CD4-positive, alpha-beta T cell treated with Interleukin-6 at 100 ng/mL for 8 hours (primary cell): ENCODE data around the gene PPP1R3G.

ENCODE experiments used
- DNase-seq: peaks from one replicate; pipeline ENCODE4 v3.0.0-alpha.2; 2020; ENCODE audit warnings: mixed read lengths, low spot score

PPP1R3G gene

DNA sequence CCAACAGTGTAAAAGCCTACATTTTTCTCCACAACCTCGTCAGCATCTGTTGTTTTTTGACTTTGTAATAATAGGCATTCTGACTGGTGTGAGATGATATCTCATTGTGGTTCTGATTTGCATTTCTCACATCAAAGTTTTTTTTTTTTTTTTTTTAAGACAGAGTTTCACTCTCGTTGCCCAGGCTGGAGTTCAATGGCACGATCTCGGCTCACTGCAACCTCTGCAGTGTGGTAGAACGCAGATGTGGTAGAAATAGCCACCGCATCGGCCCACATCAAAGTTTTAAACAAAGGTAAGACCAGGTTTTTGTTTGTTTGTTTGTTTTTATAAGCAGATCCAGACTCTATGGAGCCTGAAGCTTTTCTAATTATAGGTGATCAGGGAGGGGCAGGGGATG, 12.7 kb upstream of the PPP1R3G start:
- DNase-seq = no peak

DNA sequence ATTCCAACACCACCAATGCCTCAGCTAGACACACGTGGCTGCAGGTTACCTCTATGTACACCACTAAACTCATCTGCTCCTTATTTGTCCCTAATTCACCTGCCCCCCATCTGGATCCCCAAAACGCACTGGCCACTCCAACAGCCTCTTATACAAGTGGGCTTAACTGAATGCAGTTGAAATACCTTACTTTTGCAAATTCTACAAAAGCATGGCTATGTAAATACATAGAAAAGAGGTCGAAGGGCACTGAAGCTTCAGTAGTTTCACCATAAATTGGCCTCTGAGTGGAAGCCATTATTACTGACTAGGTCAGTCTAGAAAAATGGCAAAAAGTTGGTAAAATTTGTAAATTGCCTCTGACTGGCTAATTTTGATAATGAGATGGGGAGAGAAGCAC, 11.1 kb upstream of the PPP1R3G start:
- no peak for DNase-seq

DNA sequence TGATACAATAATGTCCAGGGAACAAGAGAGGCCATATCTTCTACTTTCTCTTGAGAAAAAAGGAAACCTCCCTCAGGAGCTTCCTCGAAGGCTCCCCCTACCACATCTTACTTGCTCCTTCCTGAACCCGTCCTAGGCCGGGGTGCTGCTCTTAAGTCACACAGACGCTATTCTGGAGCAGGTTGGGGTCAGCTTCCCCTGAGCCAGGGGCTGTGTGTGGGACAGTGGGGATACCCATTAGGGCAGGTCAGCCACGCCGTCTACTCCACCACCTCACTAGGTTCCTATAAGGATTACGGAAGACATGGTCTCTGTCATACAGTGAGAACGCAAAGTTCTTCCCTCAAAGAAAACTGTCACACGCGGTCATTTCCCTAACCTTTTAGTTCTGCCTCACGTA, 8.2 kb upstream of the PPP1R3G start:
- no peak for DNase-seq

DNA sequence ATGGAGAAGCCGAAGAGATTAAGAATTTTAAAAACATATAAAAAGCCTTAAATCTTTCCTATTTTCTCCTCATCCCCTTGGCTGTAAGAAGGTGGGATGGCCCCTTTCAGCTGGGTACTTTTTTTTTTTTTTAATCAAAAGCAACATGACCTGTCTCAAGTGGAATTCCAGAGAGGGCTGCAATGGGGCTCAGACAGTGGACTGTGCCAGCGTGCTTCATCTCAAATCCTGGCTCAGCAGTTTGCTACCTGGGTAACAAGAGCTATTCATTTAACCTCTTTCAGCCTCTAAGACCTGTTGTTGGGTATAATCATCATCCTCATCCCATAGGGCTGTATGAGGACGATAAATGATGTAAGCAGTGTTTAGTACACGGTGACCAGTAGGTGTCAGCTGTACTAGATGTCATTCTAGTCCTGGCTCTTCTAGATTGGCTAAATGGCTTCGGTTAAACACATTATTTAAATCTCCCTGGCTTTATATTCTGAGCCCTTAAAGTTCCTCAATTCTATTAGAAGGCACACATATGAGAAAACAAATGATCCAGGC, 6.9 kb upstream of the PPP1R3G start:
- DNase-seq = no peak

DNA sequence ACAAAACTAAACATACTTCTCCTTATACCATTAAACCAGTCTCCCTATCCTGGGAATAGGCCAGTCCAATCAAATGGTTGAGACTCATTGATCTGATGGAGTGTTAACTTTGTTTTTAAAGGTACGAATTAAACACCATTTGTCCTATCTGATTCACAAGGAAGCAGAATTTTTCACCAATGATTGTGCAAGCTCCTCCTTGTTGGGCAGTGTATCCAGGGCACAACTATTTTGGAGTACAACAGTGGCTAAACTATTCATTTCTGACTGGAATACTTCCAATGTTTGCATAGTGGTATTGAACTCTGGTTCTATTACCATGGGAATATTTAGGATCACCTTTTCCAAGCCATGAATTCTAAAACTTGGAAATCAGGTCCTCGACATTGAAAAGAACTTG, 5.4 kb upstream of the PPP1R3G start:
- no peak for DNase-seq

DNA sequence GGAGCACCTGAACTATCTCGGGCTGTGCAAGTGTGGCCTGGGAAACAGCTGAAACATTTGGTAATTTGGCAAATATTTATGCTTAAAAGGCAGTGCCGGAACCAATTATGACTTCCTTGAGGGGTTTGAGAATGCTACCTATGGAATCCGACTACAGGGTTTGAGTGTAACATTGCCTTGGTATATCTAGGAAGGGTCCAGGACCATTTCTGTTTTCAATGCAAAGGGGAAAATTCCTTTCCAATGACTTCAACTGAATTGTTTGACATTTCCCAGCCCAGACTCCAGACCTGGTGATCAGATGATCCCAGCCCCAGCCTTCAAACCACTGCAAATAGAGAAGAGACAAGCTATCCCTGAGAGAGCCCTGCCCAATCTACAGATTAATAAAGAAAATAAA, 4.6 kb upstream of the PPP1R3G start:
- DNase-seq = no peak

DNA sequence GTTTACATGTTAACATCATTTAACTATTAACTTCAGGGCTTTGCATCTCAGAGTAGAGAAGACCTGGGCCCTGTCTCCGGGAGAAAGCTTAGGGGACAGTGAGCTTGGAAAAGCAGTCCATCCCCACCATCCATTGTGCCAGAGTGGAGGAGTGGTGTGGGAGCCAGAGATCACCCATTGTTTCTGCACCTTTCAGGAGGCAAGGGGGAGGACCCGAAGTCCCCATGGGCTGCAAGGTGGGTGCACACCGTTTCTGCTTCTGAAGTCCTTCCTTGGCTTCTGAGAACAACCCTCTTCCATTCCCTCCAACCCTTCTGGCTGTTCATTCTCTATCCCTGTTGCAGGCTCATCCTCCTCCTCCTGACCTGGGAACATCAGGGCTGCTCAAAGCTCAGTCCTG, 4.0 kb upstream of the PPP1R3G start:
- DNase-seq = no peak

DNA sequence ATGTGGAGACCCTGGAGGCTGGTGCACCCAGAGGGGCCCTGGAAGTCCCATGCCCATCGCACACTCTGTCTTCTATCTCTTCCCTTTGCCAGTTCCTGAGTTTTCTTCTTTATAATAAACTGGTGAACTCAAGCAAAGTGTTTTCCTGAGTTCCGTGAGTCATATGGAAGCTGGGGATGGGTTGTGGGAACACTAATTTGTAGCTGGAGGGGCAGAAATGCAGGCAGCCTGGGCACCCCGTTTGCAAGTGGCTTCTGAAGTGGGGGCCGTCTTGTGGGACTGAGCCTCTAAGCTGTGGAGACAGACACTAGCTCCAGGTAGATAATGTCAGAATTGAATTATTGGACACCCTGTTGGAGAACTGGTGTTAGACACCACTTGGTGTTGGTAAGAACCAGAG, 3.2 kb upstream of the PPP1R3G start:
- DNase-seq = no peak

DNA sequence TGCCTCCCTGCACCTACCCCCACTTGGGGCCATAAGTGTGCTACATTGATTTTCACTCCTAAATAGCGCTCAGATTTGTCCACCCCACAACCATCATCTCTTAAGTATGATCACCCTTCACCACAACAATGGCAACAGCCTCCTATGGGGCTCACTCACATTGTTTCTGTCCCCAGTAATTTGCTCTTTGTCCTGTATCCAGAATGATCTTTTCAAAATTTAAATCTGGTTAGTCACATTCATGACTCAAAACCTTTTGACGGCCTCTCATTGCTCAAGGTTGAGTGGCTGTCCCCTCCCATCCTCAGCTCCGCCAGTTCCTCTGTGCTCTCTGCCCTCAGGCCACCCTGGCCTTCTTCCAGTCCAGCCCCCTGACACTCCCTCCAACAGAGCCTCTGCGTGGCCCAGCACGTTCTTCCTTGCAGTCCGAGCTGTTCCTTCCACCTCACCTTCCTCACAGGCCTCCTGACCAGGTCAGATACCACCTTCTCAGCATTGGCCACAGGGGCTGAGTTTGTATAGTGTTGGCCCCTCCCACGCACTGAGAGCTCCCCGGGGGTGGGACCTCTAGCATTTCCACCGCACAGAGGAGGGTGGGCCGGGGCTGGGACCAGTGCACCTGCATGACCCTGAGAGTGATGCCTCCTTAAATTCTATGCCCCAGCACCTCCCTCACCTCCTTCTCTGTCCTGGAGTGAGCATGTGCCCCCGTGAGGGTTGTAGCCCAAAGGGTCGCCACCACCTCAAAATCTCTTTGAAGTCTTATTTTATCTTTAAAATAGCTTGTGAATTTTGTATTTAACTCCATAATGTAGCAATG, 2.4 kb upstream of the PPP1R3G start:
- DNase-seq = no peak

DNA sequence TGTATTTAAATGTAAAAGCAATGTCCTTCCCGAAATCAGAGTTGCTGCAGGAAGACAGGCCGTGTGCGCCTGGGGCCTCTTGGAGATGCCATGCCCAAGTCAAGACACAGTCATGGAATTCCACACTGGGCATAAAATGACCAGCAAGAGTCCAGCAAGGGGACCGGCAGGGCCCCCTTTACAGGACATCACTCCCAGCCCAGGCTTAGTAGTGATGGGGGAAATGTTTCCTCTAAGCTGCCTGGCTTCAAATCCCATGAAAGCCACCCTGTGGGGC, 1.9 kb upstream of the PPP1R3G start:
- DNase-seq = no peak

DNA sequence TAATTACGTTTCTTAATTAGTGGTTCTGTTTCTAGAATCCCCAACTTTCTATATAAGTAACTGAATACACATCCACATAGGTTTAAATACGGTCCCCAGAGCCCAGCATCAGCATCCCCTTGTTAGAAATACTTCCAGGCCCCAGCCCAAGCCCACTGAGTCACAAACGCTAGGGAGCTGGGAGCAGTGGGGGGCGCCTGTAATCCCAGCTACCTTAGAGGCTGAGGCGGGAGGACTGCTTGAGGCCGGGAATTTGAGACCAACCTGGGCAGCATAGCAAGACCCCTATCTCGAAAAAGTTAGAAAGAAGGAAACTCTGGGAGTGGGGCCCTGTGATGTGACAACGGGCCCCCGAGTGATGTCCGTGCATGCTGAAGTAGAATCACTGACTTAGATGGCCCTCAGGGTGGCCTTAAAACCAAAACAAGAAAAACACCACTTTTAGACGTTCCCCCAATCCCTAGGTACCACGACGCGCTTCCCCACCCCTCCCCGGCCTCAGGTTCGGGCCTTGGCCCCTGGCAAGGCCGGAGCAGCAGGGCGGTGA, 1.3 kb upstream of the PPP1R3G start:
- no peak for DNase-seq

DNA sequence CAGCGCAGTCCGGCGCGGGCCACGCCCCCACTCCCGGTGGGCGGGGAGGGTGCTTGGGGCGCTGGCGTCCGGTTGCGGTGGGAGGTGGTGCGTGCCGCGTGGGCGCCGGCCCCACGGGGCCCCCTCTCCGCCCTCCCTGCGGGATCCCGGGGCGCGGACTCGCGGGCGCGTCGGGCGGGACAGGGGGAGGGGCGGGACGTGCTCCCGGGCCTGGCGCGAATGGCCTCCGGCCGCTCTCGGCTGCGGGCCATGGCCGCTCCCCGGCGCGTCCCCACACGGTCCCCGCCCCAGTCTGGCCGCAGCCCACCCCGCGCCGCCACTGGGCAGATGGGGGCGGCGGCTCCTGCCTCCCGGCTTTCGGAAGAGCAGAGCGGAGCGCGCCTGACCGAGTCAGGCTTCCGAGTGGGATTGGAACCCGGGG, 771 bp upstream of the PPP1R3G start:
- no peak for DNase-seq

DNA sequence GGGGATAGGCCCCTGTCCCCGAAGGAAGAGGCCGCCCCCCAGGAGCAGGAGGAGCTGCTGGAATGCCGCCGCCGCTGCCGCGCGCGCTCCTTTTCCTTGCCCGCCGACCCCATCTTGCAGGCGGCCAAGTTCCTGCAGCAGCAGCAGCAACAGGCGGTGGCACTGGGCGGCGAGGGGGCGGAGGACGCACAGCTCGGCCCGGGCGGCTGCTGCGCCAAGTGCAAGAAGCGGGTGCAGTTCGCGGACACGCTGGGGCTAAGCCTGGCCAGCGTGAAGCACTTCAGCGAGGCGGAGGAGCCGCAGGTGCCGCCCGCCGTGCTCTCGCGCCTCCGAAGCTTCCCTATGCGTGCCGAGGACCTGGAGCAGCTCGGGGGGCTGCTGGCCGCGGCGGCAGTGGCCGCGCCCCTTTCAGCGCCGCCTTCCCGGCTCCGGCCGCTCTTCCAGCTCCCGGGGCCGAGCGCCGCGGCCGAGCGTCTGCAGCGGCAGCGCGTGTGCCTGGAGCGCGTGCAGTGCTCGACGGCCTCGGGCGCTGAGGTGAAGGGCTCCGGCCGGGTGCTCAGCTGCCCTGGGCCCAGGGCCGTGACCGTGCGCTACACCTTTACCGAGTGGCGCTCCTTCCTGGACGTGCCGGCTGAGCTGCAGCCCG, 630 bp downstream of the PPP1R3G start:
- DNase-seq = no peak

DNA sequence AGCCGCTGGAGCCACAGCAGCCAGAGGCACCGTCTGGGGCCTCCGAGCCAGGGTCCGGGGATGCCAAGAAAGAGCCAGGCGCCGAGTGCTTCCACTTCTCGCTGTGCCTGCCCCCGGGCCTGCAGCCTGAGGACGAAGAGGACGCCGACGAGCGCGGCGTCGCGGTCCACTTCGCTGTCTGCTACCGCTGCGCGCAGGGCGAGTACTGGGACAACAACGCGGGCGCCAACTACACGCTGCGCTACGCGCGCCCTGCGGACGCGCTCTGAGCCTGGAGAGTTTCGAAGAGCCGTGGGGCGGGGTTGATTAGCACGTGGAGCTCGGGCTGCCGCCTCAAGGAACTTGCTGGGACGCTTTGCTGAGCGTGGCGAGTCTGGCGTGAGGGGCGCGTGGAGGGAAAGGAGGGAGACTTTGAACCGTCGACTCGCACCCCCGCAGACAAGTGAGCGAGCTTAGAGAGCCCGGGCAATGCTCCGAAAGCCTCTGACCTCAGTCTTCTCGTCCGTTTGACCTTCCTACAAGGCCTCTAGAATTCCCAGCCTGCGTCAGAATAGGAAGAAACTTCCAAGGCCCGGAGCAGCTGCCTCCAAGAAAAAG, 1.3 kb downstream of the PPP1R3G start:
- DNase-seq = no peak

DNA sequence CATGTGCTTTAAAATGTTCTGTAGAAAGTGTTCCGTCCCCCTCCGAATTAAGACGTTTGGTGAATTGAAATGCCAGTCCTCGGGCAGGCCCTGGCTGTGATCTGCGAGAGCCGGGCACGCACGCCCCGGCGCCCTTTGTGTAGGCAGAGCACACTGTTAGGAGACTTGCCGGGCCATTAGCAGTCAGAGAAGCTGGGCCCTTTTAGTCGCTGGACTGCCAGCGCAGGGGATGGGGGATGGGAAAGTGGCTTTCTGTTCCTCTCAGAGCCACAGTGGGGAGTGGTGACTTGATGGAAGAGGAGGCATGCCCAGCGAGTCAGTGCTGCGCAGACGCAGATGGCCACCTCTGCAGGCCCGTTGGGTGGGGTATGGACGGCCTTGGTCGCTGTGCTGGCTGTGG, 2.2 kb downstream of the PPP1R3G start:
- DNase-seq = no peak

DNA sequence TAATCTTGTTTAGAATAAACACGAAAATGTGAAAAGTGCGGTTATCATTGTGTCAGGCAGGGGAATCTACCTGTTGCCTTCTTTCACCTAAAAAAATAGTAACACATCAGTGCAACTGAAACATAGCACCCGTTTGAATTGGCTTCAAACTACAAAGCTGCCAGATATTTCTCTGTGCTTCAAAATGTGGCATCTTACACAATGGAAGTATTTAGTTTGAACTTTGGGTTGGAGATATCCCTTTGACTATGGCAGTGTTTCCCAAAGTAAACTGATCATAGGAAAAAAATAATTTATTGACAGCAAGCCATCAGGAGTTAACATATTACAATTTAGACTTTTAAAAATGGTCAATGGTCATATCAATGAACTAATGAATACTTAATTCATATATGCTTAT, 3.6 kb downstream of the PPP1R3G start:
- DNase-seq = no peak

DNA sequence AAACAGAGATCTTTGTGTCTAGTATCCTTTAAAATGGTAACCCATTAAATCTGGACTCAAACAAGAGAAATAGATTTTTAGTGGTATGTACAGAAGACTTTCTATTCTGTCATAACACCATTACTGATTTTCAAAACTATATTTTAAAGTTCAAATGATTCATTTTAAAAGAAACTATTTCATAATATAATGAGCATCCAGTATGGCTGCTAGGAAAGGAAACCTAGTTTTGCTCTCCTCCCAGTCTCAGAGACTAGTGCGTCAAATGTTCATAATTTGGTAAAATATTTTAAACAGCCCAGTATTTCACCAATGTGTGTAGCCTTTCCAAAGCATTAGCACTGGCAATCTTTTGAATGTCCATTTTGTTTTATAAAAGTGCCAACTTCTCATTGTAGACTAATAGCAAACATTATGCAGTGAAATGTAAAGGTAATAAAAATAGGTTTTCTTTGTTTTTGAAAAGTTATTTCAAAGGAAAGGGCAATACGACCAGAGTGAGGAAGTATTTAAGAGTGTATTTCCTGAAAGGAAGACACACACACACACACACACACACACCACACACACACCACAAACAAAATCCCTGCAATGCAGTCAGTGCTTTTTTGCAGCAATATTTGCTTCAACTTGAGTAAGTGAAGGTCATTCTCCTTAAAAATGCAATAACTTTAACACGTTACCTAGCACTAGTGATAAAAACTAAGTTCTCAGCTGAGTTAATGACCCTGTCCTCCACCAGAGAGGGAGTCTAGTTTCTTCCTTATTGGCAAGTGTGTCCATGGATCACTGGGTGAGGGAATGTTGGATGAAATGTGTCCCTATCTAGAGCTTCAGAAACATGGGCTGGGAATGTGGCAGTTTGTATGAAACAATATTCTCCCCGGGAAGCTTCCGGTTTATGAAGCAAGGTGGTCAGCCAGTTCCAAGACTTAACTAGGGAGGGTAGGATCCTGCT, 4.6 kb downstream of the PPP1R3G start:
- DNase-seq = no peak

DNA sequence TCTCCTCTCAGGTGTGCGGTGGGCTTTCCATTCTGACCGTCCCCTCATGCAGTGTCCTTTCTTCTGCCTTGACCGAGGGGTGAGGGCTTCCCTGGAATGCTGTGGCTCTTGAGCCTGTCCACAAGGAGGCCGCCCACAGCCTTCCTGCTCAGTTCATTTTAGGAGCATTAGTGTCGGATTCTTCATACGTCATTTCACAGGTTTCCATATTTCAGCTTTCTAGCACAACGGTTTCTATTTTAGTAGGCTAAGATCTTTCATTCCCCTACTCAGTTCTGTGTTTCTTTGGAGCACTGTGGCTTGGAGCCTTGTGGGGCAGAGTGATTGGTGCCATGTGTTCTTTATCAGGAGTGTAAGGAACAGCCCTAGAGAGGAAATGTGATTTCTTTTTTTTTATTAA, 5.5 kb downstream of the PPP1R3G start:
- DNase-seq = no peak

DNA sequence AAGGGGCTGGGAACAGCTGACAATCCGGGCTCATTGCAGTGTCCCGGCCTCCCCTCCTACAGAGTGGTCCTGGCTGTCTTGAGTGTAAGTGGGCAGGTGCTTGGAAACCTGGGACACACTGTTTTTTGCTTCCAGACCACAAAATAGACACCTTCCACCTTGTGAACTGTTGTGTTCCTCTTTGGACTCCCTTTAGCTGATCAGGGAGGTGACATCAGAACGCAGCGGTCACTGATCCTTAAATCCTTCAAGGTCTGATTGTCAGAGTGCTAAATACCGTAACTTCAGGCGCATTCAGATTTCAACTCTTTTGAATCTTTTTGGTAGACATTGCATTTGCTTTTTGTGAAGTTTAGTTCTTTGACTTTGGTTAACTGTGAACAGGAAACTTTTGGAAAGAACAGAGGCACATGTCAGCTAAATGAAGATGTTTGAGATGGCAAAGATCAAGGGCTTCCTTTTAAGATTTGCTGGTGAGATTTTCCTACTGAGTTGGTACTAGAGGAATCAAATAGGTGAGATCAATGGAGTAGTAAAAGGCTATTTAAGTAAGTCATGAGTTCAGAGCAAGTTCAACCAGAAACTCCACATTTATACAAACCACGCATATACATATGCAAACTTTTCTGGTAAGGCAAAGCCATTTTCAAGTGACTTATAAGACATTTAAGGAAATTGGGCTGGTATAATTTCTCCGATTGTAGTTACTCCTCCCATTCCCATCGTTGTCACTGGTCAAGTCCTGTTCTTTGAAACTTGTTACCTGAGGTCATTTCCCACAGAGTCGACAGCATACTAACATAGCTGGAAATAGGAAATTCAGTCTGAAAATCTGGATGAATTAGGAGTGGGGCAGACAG, 6.3 kb downstream of the PPP1R3G start:
- DNase-seq = no peak

DNA sequence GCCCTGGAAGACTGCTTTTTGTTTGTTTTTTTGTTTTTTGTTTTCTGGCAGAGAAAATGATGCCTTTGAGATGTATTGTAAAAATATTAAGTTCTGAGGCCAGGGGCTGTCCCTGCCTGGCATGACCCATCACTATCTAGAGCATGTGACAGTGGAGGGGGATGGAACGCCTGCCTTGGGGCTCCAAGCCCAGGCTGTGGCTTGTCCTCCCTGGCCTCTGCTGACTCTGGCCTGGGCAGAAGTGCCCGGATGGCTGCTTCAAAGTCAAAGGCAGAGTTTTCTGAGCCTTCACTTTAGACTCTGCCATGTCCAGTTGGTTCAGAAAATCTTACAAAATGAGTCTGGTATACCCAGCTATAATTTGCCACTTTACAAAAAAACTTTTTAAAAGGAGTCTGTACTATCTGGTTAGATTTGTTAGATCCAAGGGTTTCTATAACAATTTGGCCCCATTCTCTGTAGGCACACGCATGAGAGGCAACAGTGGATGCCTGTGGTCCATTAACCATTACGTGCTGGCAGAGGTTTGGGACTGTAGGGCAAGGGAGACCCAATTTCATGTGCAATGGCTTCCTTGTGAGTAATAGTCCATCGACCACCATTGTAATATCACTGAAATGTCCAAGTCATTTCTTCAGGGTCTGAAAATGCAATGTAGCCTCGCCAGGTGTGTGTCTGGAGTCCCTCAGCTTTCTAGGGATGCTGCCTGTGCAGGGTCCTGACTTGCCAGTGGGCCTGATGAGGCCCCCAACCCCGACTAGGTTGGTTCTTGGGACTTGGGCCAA, 8.3 kb downstream of the PPP1R3G start:
- DNase-seq = no peak
